GM18870 (cell line): Measurements from ENCODE around the gene ZNF653.
A peak's percentile ranks its signal among the peaks of the same experiment; 100 is the strongest.
"Not testable (repeated sequence)": the region's sequence is repeated elsewhere in the genome, so short reads cannot be mapped to it uniquely, and the experiment has no call there.

Experiments
- ATAC-seq: cut with Tn5 transposase; IDR thresholded peaks from one replicate; pipeline ENCODE4 v1.9.1; 2021; ENCODE audit warnings: moderate library complexity; ENCODE audit not compliant: unreplicated experiment

The ZNF653 gene

DNA sequence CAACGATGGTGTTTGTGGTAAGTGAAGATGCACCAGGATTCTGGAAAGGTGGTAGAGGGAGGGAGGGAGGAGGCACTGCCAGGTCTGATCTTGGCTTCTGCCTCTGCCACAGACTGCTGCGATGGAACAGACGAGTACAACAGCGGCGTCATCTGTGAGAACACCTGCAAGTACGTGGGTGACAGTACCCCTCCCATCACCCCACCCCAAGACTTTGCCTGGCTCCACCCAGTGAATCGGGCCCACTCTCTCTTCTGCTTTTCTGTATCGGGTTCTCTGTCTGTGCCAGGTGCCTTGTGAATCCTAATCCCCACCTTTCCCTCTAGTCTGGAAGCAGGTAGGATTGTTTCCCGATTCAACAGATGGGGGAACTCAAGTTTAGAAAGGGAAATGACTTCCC, 67.7 kb downstream of the ZNF653 start:
- no peak for ATAC-seq

DNA sequence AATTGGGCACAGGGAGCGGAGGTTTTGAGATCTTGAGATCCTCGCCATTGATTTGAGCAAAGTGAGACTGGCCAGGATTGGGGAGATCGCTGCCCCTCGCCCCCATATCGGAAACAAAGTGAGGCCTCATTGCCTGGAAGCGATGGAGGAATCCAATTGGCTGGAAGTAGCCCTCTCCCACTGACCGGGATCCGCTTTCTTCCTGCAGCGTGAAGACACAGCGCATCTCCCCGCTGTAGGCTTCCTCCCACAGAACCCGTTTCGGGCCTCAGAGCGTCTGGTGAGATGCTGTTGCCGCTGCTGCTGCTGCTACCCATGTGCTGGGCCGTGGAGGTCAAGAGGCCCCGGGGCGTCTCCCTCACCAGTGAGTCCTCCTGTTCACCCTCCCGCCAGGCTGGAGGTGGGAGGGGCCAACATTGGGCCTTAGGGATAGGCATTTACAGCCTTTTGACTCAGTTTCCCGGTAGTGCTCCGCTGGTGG, 69.8 kb downstream of the ZNF653 start:
- no peak for ATAC-seq

DNA sequence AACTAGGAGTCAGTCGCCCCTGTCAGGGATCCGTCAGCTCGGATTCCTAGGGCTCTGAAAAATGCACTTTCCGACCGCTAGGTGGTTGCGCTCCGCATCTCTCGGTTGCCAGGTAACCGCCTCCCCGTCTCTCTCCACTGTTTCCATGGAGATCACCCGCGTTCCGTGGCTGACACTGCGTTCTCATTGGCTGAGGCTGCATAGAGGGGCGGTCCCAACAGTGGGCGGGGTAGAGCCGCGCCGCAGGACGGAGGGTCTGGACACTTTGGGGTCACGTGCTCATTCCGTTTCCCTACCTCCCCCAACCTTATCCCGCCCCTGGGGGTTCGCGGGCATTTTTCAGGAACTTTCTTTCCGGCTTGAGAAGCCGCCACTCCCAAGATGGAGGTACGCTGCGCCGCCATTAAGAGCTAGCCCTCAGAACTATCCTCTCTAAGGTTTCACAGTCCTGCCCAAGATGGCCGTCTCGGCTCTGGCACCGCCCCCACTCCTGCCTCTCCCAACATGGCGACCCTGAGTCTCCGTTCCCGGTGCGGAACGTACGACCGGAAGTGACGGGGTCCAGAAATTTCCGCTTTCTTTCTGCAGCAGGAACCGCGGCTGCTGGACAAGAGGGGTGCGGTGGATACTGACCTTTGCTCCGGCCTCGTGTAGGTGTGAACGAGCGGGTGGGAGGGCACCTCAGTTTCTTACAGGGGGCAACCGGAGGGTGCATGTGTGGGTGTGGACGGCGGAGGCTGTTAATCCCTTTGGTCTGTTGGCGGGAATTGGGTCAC, 70.4 kb downstream of the ZNF653 start, which contains the start of the genes ODAD3 and PRKCSH:
Gene ODAD3, minus strand, starts transcription at position 65 of the 776 bp plus-strand sequence. CDS start 105 bp downstream, outside the sequence.
Gene PRKCSH, plus strand, starts transcription at position 579 of the 776 bp plus-strand sequence. CDS start 483 bp downstream, outside the sequence.
- peak; percentile 90 for ATAC-seq

DNA sequence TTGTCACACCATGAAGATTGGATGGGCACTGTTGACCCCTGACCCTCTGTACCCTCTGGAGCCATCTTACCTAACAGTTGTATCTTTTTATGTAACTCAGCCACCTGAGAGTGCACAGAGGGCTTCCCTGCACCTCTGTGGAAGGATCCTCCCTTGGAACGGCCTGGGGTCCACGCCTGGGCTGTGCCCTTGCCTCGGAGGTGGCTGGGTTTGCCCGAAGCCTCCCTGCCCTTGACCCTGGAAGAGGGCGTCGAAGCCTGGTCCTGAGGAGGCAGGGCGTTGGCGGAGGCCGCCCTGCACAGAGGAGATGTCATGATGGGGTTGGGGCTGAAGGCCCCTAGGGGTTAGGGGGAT, 71.0 kb downstream of the ZNF653 start:
- peak; percentile 15 for ATAC-seq

DNA sequence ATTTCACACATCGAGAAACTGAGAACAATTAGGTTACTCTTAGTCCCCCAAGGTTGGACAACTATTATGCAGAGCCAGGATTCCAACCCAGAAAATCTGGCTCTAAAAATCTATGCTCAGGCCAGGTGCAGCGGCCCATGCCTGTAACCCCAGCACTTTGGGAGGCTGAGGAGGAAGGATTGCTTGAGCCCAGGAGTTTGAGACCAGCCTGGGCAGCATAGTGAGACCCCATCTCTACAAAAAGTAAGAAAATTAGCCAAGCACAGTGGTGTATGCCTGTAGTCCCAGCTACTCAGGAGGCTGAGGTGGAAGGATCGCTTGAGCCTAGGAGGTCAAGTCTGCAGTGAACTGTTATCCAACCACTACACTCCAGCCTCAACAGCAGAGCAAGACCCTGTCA, 72.1 kb downstream of the ZNF653 start:
- not testable (repeated sequence) for ATAC-seq
